ENCODE results near the gene PAF1. TPM values are rescaled to one million over a fixed set of nuclear protein-coding genes. Genes with fewer than 3 reads are reported as not detected.
"Not testable (repeated sequence)": the region's sequence is repeated elsewhere in the genome, so short reads cannot be mapped to it uniquely, and the experiment has no call there.

The PAF1 gene
- total RNA-seq, 2 experiments from 2014 or later: 31.9 to 34.9 TPM

DNA sequence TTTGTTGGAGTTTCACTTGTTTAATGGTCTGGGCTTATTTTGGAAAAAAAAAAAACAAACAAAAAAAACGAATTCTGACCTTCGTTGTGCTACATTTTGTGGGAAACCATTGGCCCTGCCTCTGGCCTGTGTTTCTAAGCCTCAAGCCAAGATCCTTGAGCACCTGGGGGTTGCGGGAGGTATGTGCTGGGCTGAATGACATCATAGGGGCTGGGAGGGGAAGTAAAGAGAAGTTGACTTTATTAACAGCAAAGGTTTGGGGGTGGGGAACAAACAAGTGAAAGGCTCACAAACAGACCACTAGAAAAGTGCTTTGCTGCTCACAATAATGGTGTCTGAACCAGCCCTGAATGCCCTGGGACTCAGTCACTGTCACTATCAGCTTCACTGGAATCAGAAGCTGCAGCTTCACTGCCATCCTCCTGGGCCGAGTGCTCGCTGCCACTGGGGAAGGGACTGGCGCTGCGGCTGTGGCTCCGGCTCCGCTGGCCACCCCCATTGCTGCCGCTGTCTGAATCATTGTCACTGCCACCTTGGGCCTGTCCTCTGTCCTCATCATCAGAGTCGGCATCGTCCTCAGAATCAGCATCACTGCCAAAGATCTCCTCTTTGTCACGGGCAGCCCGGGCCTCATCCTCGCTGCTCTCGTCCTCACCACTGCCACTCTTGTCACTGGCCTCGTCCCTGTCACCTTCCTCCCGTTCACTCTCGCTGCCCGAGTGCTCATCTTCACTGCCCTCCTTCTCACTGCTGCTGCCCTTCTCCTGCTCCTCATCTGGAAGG lies 5.1 kb downstream of the PAF1 start:
- Mint-ChIP-seq H3K27me3 (ENCODE audit: low read depth) (no peaks in the 10 kb centered on the region), H3K9me3 (no peaks in the 10 kb centered on the region), H3K36me3 (ENCODE audit: low read depth) (peaks cover 21% of the 10 kb centered on the region), H3K4me1 (ENCODE audit: low read depth) (peaks cover 13% of the 10 kb centered on the region), H3K27ac (peak overlapping the region; percentile 7), H3K4me3 (no peak overlapping the region)
- DNase-seq: no peak
- intact Hi-C loops (cut with micrococcal nuclease): no loop called here
- CTCF ChIA-PET: interaction anchor here (0.6 kb wide), 1 partner anchor 14 kb away, joined by 3 read pairs; no protein-coding TSS in a partner anchor

DNA sequence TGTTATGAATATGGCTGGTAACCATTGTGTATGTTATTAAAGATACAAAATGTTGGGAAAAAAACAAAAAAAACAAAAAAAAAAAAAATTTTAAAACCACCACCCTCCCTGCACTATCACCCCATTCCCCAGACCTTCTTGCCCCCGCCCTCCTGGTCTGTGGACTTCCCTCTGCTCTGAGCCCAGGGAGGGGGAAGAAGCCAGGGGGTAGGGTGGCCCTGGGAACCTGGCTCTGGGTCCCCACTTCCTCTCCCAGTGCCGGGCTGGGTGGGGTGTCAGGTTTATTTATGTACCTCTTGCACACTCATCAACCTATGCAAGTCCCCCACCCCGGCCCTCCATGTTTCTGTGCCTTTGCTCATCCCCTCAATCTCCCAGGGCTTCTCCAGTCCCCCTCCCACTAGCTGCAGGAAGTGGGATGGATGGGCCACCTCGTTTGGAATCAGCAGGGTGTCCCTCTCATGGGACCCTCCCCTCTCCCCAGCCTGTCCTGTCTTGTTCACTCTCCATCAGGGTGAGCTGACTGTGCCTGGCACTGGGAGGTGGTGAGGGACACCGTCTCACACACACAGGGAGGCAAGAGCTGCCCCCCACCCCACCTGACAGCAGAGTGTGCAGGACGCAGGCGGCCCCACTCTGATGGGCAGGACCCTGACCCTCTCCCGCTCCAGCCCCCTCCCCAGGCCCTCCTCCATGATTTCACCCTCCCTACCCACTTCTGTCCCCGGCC lies 5.9 kb downstream of the PAF1 start:
- peak overlapping the region; percentile 22 for H3K27ac Mint-ChIP-seq
- no peaks in the 10 kb centered on the region for H3K27me3 Mint-ChIP-seq (ENCODE audit: low read depth)
- intact Hi-C loops (cut with micrococcal nuclease): no loop called here
- CTCF ChIA-PET: no interaction called here
- peaks cover 8% of the 10 kb centered on the region for H3K4me1 Mint-ChIP-seq (ENCODE audit: low read depth)
- H3K4me3 Mint-ChIP-seq: no peak overlapping the region
- no peak for DNase-seq
- peaks cover 20% of the 10 kb centered on the region for H3K36me3 Mint-ChIP-seq (ENCODE audit: low read depth)
- H3K9me3 Mint-ChIP-seq: no peaks in the 10 kb centered on the region

DNA sequence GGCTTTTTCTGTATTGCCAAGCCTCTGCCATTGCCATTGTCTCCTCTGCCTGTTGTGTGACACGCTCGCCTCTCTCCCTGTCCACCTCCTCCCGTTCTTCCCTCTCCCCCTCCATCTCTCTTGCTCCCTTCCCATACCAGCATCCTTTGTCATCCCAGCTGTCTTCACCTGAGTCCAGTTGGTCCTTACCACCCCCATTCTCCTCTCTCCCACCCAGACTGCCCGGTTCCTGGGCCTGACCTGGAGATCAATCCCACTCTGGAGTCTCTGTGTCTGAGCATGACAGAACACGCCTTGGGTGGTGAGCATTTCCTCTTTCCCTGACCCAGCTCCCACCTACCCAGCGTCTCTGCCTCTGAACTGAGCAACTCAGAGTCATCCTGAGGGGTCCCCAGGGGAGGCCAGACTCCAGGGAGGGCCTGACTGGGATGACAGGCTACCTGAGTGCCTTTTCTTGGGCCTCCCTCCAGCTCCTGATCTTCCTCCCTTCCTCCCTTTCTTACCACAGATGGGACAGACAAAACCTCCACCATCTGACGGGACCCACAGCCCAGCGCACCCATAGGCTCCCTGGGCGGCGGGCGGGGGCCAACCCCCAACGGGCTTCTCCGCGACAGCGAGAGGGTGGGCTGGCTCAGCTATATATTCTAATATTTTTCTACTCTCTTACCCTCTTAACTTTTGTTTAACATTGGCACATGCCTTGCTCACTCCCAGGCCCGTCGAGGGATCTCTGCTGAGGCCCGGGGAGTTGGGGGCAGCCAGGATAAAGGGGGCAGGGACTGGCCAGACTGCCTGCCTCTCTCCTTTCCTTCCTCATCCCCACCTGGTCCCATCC lies 7.7 kb downstream of the PAF1 start:
- Mint-ChIP-seq H3K27ac (peak overlapping the region; percentile 54), H3K36me3 (ENCODE audit: low read depth) (peaks cover 25% of the 10 kb centered on the region), H3K4me3 (no peak overlapping the region)

DNA sequence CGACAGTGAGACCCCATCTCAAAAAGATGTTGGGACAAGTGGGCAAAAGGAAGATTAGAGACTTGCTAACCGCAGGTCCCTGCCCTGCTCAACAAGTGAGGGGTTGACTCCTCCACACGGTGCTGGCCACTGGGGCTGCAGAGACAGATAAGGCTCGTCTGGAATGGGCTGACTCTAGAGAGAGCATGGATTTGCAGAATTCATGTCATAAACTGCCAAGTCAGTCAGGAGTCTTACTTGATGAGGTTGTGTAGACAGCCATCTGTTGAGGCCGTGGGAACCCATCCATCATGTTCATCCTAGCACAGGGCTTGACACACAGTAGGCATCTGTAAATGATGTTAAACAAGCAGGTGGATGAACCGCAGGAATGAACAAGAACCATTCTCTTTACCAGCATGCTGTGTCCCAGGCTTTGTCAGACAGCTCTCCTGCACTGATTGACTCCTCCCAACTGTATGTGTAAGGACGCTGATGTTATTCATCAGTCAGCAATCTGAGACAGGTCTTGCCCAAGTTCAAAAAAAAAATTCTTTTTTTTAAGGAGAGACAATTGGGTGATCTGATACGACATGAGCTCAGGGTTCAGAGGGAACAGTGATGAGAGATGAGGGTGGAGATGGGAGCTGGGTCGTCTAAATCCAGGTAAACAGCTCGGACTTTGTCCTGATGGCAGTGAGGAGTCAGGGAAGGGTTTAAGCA lies 8.8 kb downstream of the PAF1 start:
- no peak overlapping the region for H3K27ac Mint-ChIP-seq
- H3K36me3 Mint-ChIP-seq (ENCODE audit: low read depth): peaks cover 28% of the 10 kb centered on the region
- no peak overlapping the region for H3K4me3 Mint-ChIP-seq
- H3K27me3 Mint-ChIP-seq (ENCODE audit: low read depth): no peaks in the 10 kb centered on the region
- CTCF ChIA-PET: interaction anchor here (1.2 kb wide), 3 partner anchors 9 to 16 kb away, joined by 3 to 5 read pairs (median 4); partner anchors contain the start of genes MED29 and PAF1
- no peaks in the 10 kb centered on the region for H3K4me1 Mint-ChIP-seq (ENCODE audit: low read depth)
- H3K9me3 Mint-ChIP-seq: no peaks in the 10 kb centered on the region
- intact Hi-C loops (cut with micrococcal nuclease): no loop called here
- DNase-seq: no peak

More for the DNA sequence above, 7.7 kb downstream of the PAF1 start:
- CTCF ChIA-PET: interaction anchor here (1.2 kb wide), 3 partner anchors 8 to 16 kb away, joined by 3 to 5 read pairs (median 4); partner anchors contain the start of genes MED29 and PAF1
- no peaks in the 10 kb centered on the region for H3K9me3 Mint-ChIP-seq
- intact Hi-C loops (cut with micrococcal nuclease): no loop called here
- H3K27me3 Mint-ChIP-seq (ENCODE audit: low read depth): no peaks in the 10 kb centered on the region
- H3K4me1 Mint-ChIP-seq (ENCODE audit: low read depth): no peaks in the 10 kb centered on the region
- no peak for DNase-seq

DNA sequence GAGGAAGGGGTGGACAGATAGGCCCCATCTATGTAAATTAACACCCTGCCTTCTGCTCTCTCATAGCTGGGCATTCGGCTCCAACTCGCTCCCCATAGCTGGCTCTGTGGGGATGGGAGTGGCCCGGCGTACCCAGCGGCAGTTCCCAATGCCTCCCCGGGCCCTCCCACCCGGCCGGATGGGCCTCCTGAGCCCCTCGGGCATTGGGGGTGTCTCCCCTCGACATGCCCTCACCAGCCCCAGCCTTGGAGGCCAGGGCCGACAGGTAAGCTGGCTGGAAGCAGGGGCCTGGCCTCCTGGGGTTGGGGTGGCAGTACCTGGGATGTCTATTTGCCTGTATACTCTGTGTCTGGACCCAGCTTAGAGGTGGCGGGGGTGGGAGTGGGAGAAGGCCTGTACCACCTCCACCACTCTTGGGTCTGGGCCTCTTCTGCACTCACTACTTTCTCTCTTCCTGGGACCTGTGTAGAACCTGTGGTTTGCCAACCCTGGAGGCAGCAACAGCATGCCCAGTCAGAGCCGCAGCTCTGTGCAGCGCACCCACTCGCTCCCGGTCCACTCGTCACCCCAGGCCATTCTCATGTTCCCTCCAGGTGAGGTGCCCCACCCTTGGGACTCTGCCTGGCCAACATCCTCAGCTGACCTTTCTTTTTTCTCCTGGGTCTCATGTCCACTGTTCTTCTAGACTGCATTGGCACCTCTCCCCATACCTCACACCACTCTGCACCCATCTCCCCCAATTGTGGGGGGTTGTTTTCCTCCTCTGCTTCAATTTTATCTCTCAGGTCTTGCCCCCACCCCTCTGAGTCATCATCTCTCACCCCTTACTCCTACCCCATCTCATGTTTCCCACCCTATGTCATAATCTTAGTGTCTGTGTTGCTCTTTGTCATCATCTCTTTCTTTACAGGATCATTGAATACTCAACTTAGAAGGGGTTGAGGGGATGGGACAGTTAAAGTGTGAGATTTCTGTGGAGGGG lies 10.1 kb downstream of the PAF1 start:
- no peaks in the 10 kb centered on the region for H3K27me3 Mint-ChIP-seq (ENCODE audit: low read depth)
- H3K4me1 Mint-ChIP-seq (ENCODE audit: low read depth): no peaks in the 10 kb centered on the region
- CTCF ChIA-PET: interaction anchor here (0.9 kb wide), 1 partner anchor 12 kb away, joined by 8 read pairs; no protein-coding TSS in a partner anchor
- H3K36me3 Mint-ChIP-seq (ENCODE audit: low read depth): peaks cover 29% of the 10 kb centered on the region
- no peak for DNase-seq
- no peak overlapping the region for H3K4me3 Mint-ChIP-seq
- intact Hi-C loops (cut with micrococcal nuclease): no loop called here
- H3K27ac Mint-ChIP-seq: peak overlapping the region; percentile 37
- H3K9me3 Mint-ChIP-seq: no peaks in the 10 kb centered on the region

DNA sequence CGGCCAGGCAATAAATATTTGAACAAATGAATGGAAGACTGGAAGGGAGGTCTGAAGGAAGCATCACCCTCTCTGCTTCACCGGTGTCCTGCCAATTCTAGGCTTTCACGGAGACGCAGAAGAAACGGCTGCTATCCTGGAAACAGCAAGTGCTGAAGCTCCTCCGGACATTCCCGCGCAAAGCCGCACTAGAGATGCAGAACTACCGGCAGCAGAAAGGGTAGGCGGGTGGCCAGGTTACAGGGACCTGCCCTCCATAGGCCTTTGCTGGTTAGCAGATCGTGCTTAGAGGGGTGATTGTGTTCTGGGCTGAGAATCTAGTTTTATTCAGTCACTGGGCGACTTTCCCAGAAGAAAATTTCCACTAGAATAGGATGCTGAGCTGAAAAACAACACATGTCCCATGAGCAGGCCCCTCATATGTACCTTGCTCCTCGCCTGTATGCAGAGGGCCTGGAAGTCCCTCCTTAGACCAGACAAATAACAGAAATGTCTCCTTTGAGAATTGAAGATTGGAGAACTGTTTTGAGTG lies 11.0 kb downstream of the PAF1 start:
- H3K4me3 Mint-ChIP-seq: no peak overlapping the region
- no peaks in the 10 kb centered on the region for H3K4me1 Mint-ChIP-seq (ENCODE audit: low read depth)
- intact Hi-C loops (cut with micrococcal nuclease): no loop called here
- H3K27ac Mint-ChIP-seq: no peak overlapping the region
- no peaks in the 10 kb centered on the region for H3K9me3 Mint-ChIP-seq
- CTCF ChIA-PET: interaction anchor here (0.9 kb wide), 1 partner anchor 12 kb away, joined by 8 read pairs; no protein-coding TSS in a partner anchor
- no peaks in the 10 kb centered on the region for H3K27me3 Mint-ChIP-seq (ENCODE audit: low read depth)
- DNase-seq: no peak
- peaks cover 27% of the 10 kb centered on the region for H3K36me3 Mint-ChIP-seq (ENCODE audit: low read depth)

DNA sequence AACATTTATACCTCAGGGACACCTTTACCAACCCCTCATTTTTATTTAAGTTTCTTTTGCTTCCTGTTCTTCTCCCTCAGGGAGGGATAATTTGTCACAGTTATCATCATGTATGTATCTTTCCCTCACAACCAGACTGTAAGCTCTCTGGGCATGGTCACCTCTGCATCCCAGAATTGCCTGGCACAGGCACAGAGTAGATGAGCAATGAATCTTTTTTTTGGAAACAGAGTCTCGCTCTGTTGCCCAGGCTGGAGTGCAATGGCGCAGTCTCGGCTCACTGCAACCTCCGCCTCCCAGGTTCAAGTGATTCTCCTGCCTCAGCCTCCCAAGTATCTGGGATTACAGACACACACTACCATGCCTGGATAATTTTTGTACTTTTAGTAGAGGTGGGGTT lies 11.5 kb downstream of the PAF1 start:
- peaks cover 29% of the 10 kb centered on the region for H3K36me3 Mint-ChIP-seq (ENCODE audit: low read depth)
- CTCF ChIA-PET; DNase-seq; H3K4me1 Mint-ChIP-seq (ENCODE audit: low read depth); H3K4me3 Mint-ChIP-seq; H3K9me3 Mint-ChIP-seq; H3K27me3 Mint-ChIP-seq (ENCODE audit: low read depth); intact Hi-C loops (cut with micrococcal nuclease); H3K27ac Mint-ChIP-seq: not testable (repeated sequence)

DNA sequence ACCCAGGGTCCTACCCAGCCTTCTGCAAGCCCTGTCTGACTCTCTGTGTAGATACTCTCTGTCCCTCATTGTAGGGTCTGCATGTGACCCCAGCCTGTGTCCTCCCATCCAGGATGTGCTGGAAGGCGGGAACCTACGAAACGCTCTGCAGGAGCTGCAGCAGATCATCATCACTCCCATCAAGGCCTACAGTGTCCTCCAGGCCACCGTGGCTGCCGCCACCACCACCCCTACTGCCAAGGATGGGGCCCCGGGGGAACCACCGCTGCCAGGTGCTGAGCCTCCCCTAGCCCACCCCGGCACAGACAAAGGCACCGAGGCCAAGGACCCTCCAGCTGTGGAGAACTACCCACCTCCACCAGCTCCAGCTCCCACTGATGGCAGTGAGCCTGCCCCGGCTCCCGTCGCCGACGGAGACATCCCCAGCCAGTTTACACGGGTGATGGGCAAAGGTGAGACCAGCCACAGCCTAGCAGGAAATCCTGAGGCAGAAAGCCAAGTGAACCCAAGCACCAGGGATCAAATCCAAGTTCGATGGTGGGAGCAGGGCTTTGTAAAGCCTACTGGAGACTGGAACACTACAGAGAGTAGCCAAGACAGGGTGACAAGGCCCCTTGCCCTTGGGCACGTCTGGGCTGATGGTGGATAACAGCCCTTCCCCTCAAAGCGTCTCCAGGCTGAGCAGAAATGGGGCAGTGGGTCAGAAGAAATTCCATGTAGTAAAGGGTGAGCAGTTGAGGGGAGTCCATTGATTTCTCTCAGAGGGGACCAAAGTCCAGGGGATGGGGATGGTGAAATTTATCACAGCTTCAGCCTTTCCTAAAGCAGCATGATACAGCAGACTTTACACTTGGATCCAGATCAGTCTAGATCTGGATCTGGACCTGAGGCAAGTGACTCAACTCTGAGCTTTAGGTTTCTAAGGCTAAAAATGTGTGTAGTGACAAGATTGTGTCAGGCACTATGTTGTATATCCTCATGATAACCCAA lies 13.2 kb downstream of the PAF1 start:
- Mint-ChIP-seq H3K4me1 (ENCODE audit: low read depth) (no peaks in the 10 kb centered on the region), H3K36me3 (ENCODE audit: low read depth) (peaks cover 26% of the 10 kb centered on the region), H3K27ac (no peak overlapping the region), H3K9me3 (no peaks in the 10 kb centered on the region), H3K27me3 (ENCODE audit: low read depth) (no peaks in the 10 kb centered on the region), H3K4me3 (no peak overlapping the region)
- intact Hi-C loops (cut with micrococcal nuclease): no loop called here
- no peak for DNase-seq
- CTCF ChIA-PET: interaction anchor here (0.7 kb wide), 1 partner anchor 13 kb away, joined by 3 read pairs; no protein-coding TSS in a partner anchor

DNA sequence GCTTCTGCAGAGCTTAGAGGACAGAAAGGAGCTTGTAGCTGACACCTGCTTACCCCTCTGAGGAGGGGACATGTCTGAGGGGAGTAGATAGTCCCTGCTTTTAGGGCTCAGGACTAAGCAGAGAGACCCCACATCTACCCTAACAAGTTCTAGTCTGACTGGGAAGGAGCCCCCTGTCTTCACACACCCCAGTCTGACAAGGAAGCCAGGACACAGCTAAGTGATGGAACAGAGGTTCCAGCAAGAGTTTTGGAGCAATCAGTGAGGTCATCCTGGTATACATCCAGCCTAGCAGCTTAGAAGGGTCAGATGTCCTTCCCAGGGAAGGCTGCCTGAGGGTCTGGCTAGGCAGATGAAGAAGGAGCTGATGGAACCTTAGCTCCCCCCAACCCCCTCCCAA lies 15.0 kb downstream of the PAF1 start:
- Mint-ChIP-seq H3K27me3 (ENCODE audit: low read depth) (no peaks in the 10 kb centered on the region), H3K4me1 (ENCODE audit: low read depth) (no peaks in the 10 kb centered on the region), H3K9me3 (no peaks in the 10 kb centered on the region), H3K27ac (no peak overlapping the region), H3K36me3 (ENCODE audit: low read depth) (peaks cover 27% of the 10 kb centered on the region), H3K4me3 (no peak overlapping the region)
- DNase-seq: no peak
- CTCF ChIA-PET: interaction anchor here (0.6 kb wide), 1 partner anchor 446 kb away, joined by 3 read pairs; the partner anchor contains the start of genes MRPS12 and SARS2
- intact Hi-C loops (cut with micrococcal nuclease): no loop called here

DNA sequence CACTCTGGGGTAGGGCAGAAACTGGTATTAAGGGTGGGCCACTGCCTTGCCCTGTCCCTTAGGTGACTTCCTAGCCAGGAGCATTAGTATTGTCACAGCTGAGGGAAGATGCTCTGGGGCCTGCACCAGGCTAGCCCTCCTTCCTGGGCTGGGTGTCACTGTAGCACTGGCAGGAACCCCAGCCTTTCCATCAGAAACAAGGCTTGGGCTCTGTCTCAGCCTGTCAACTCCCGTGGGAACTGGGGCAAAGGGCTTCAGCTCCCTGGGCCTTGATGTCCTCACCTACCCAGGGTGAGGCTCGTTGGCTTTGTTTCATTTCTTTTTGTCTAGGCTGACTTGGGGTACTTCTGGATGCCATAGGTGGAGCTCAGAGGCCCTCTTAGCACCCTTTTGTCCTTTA lies 18.0 kb downstream of the PAF1 start:
- Mint-ChIP-seq H3K27ac (no peak overlapping the region), H3K36me3 (ENCODE audit: low read depth) (peaks cover 30% of the 10 kb centered on the region), H3K4me3 (no peak overlapping the region), H3K27me3 (ENCODE audit: low read depth) (no peaks in the 10 kb centered on the region), H3K4me1 (ENCODE audit: low read depth) (no peaks in the 10 kb centered on the region), H3K9me3 (no peaks in the 10 kb centered on the region)
- intact Hi-C loops (cut with micrococcal nuclease): no loop called here
- CTCF ChIA-PET: no interaction called here
- no peak for DNase-seq
